Keratinocyte (primary cell): ENCODE measurements around the gene CELA2B. TPM values are rescaled to one million over a fixed set of nuclear protein-coding genes. Genes with fewer than 3 reads are reported as not detected.

Experiments used
- DNase-seq: peaks from one replicate; pipeline ENCODE4 v3.0.0-alpha.2; 2011; ENCODE audit warnings: low read depth, missing footprints, low spot score
- FAIRE-seq: peaks from 2 replicates; lab custom pipeline; 2011; peaks lifted over from hg19 to GRCh38; lab: Jason Lieb, UNC
- H2AFZ ChIP-seq: 2 replicates; pipeline ENCODE4 v1.6.0; 2012; ENCODE audit warnings: low read length, control low read depth, inconsistent platforms; ENCODE audit not compliant: control insufficient read depth
- H3K27ac ChIP-seq: 2 replicates; pipeline ENCODE4 v1.5.1; 2011; ENCODE audit warnings: low read length; ENCODE audit not compliant: control insufficient read depth, insufficient read depth
- H3K27me3 ChIP-seq: 3 replicates; pipeline ENCODE4 v1.6.0; 2011; ENCODE audit warnings: low read length; ENCODE audit not compliant: control insufficient read depth, insufficient read depth; ENCODE audit errors: extremely low read depth
- H3K36me3 ChIP-seq, 2 experiments: 2 replicates in 1 of 2; 3 replicates in 1 of 2; pipeline ENCODE4 v1.5.1; 2011; ENCODE audit warnings: low read length in 2 of 2, mild to moderate bottlenecking in 1 of 2; ENCODE audit not compliant: control insufficient read depth in 2 of 2, insufficient read depth in 2 of 2; ENCODE audit errors: extremely low read depth in 1 of 2
- H3K4me1 ChIP-seq: 3 replicates; pipeline ENCODE4 v1.5.1; 2011; ENCODE audit warnings: low read length; ENCODE audit not compliant: control insufficient read depth, insufficient read depth; ENCODE audit errors: extremely low read depth
- H3K4me2 ChIP-seq: 3 replicates; pipeline ENCODE4 v1.6.0; 2011; ENCODE audit warnings: low read depth, low read length; ENCODE audit not compliant: control insufficient read depth, insufficient read depth; ENCODE audit errors: extremely low read depth
- H3K4me3 ChIP-seq, 3 experiments: fragments of 200-600 bp in 1 of 3; sonication (generic) in 1 of 3; 2 replicates in 2 of 3; 3 replicates in 1 of 3; pipeline ENCODE4 v1.5.1; 2011 to 2016; ENCODE audit warnings: low read length in 3 of 3, mild to moderate bottlenecking in 3 of 3, control low read depth in 2 of 3, inconsistent platforms in 1 of 3, low read depth in 1 of 3, mixed read lengths in 1 of 3, mixed run types in 1 of 3, moderate library complexity in 1 of 3; ENCODE audit not compliant: control insufficient read depth in 2 of 3, insufficient read depth in 2 of 3; ENCODE audit errors: extremely low read depth in 1 of 3
- H3K79me2 ChIP-seq: 2 replicates; pipeline ENCODE4 v1.6.0; 2012; ENCODE audit warnings: low read length; ENCODE audit not compliant: control insufficient read depth, insufficient read depth
- H3K9ac ChIP-seq: 3 replicates; pipeline ENCODE4 v1.6.0; 2011; ENCODE audit warnings: low read length; ENCODE audit not compliant: control insufficient read depth, insufficient read depth; ENCODE audit errors: extremely low read depth
- H3K9me1 ChIP-seq: 3 replicates; pipeline ENCODE4 v1.6.0; 2011; ENCODE audit warnings: low read length; ENCODE audit not compliant: control insufficient read depth, insufficient read depth; ENCODE audit errors: extremely low read depth
- H3K9me3 ChIP-seq: 2 replicates; pipeline ENCODE4 v1.5.1; 2012; ENCODE audit warnings: low read depth, low read length; ENCODE audit not compliant: control insufficient read depth
- H4K20me1 ChIP-seq: 3 replicates; pipeline ENCODE4 v1.6.0; 2011; ENCODE audit warnings: low read length; ENCODE audit not compliant: control insufficient read depth, insufficient read depth; ENCODE audit errors: extremely low read depth
- CTCF ChIP-seq, 3 experiments: IDR thresholded peaks in 1 of 3; conservative IDR thresholded peaks in 1 of 3; optimal IDR thresholded peaks in 1 of 3; 2 replicates in 2 of 3; 3 replicates in 1 of 3; pipeline versions ENCODE3 to v1.5.1; 2011; ENCODE audit warnings: low read length in 3 of 3, mild to moderate bottlenecking in 3 of 3, moderate library complexity in 2 of 3, control low read depth in 1 of 3, inconsistent platforms in 1 of 3; ENCODE audit not compliant: insufficient read depth in 2 of 3; ENCODE audit errors: extremely low read depth in 1 of 3
- EZH2 ChIP-seq: IDR thresholded peaks from one replicate; pipeline ENCODE4 v1.6.1; 2012; ENCODE audit warnings: inconsistent platforms, mild to moderate bottlenecking, low read length, moderate library complexity
- dilution Hi-C: fragments of 300-500 bp; cut with MboI; formaldehyde crosslinking; loops from one replicate; pipeline ENCODE4 v1.7.0; 2020; ENCODE audit warnings: low sequenced_read_pairs; ENCODE audit not compliant: extremely low pct_ligation_motif_present
- polyA plus RNA-seq, 5 experiments: library from polyadenylated mRNA; depleted of rRNA in 3 of 5; stranded (reverse) in 3 of 5; stranded (forward) in 1 of 5; unstranded in 1 of 5; fragments of >200 nt; gene quantifications; 1 replicate in 1 of 5; 2 replicates in 3 of 5; 3 replicates in 1 of 5; pipeline versions ENCODE4 v1.2.1 to v1.2.3, GENCODE V29; 2011 to 2012; ENCODE audit warnings: missing spikeins in 2 of 5, low read depth in 1 of 5, low replicate concordance in 1 of 5

Gene CELA2B
- polyA plus RNA-seq, 1 donor (not counting 4 experiments of a cell fraction or from before 2014, with no cell fraction given): not detected

- Histone ChIP-seq H3K36me3 (no peaks in the 10 kb centered on the region), H3K4me1 (no peaks in the 10 kb centered on the region), H3K9me1 (no peaks in the 10 kb centered on the region), H3K9ac (no peak overlapping the region), H2AFZ (no peak overlapping the region), H3K27ac (no peak overlapping the region), H4K20me1 (no peaks in the 10 kb centered on the region), H3K4me3 (no peak overlapping the region), H3K4me2 (no peak overlapping the region), H3K79me2 (no peaks in the 10 kb centered on the region), H3K27me3 (no peaks in the 10 kb centered on the region), H3K9me3 (no peaks in the 10 kb centered on the region)
- FAIRE-seq (no peak), DNase-seq (no peak)
- no peak for TF ChIP-seq CTCF (optimal IDR thresholded peaks at IDR 0.05 in 1 of 3, IDR thresholded peaks at IDR 0.05 in 1 of 3, conservative IDR thresholded peaks at IDR 0.05 in 1 of 3; ENCODE audit: extremely low read depth in 1 of 3, insufficient read depth in 2 of 3, low read length in 3 of 3)
- no peak for TF ChIP-seq EZH2
- dilution Hi-C loops: no loop called here
These were observed 16.7 kb downstream of the CELA2B start for GRCh38 chr1:15492596-15492995.

- Histone ChIP-seq H3K4me2 (no peak overlapping the region), H3K9me3 (no peaks in the 10 kb centered on the region), H3K9me1 (no peaks in the 10 kb centered on the region), H3K79me2 (no peaks in the 10 kb centered on the region), H3K27me3 (no peaks in the 10 kb centered on the region), H3K4me3 (no peak overlapping the region), H3K36me3 (no peaks in the 10 kb centered on the region), H3K9ac (no peak overlapping the region), H3K27ac (no peak overlapping the region), H3K4me1 (no peaks in the 10 kb centered on the region), H4K20me1 (no peaks in the 10 kb centered on the region), H2AFZ (no peak overlapping the region)
- no peak for FAIRE-seq
- dilution Hi-C loops: no loop called here
- TF ChIP-seq CTCF (optimal IDR thresholded peaks at IDR 0.05 in 1 of 3, IDR thresholded peaks at IDR 0.05 in 1 of 3, conservative IDR thresholded peaks at IDR 0.05 in 1 of 3; ENCODE audit: extremely low read depth in 1 of 3, insufficient read depth in 2 of 3, low read length in 3 of 3) (no peak), EZH2 (no peak)
- no peak for DNase-seq
These were observed 18.0 kb downstream of the CELA2B start for GRCh38 chr1:15493869-15494390.
